ENCODE results near the gene COG3.

COG3 gene

GRCh38 chr13:45554604-45555109, 89.9 kb downstream of the COG3 start:
- DNase-seq = no peak

- DNase-seq = peak; percentile 21
Observed at GRCh38 chr13:45564133-45564776, 99.5 kb downstream of the COG3 start.

GRCh38 chr13:45565331-45565730, 100.6 kb downstream of the COG3 start:
- DNase-seq = no peak

- DNase-seq = no peak
Observed at GRCh38 chr13:45575146-45575829, 110.5 kb downstream of the COG3 start.

GRCh38 chr13:45575830-45576180, 111.1 kb downstream of the COG3 start:
- no peak for DNase-seq

- no peak for DNase-seq
Observed at GRCh38 chr13:45576466-45576865, 111.7 kb downstream of the COG3 start.

GRCh38 chr13:45582408-45583076, 117.8 kb downstream of the COG3 start:
- no peak for DNase-seq

- no peak for DNase-seq
Observed at GRCh38 chr13:45584816-45585215, 120.1 kb downstream of the COG3 start.

Measured in NCI-H510A treated with DMSO at 0.1 percent for 48 hours (cell line).